Endothelial cell of umbilical vein (primary cell): Measurements from ENCODE around the gene CDX1. TPM values are rescaled to one million over a fixed set of nuclear protein-coding genes. Genes with fewer than 3 reads are reported as not detected.

Source experiments
- BruUV-seq: library from RNA; stranded (reverse); fragments of 400-500 nt; replicated peaks from 2 replicates; lab custom pipeline; 2021; lab: Mats Ljungman, UMichigan
- CTCF ChIA-PET: fragments of 300-600, 350-600 bp; sonication (Branson Sonifier 250); formaldehyde crosslinking; loops from one replicate; lab custom pipeline; 2021; ENCODE audit warnings: antibody characterized with exemption, inconsistent platforms; lab: Charles Lee
- POLR2A ChIA-PET: fragments of 300-600, 350-600 bp; sonication (Branson Sonifier 250); formaldehyde crosslinking; loops from one replicate; lab custom pipeline; 2021; ENCODE audit warnings: antibody characterized with exemption, inconsistent platforms; lab: Charles Lee
- DNase-seq: peaks from one replicate; pipeline ENCODE4 v3.0.0-alpha.2; 2011; ENCODE audit warnings: low read depth, low spot score
- FAIRE-seq: peaks from 2 replicates; lab custom pipeline; 2011; peaks lifted over from hg19 to GRCh38; lab: Jason Lieb, UNC
- H2AFZ ChIP-seq: 2 replicates; pipeline ENCODE4 v1.6.0; 2012; ENCODE audit warnings: low read depth, low read length, control low read depth, inconsistent platforms
- H3K27ac ChIP-seq: 2 replicates; pipeline ENCODE4 v1.5.1; 2011; ENCODE audit warnings: low read depth, mild to moderate bottlenecking, control low read depth, low read length, moderate library complexity; ENCODE audit not compliant: insufficient read depth
- H3K27me3 ChIP-seq, 2 experiments: 2 replicates each; pipeline versions ENCODE4 v1.6.0 to v1.6.1; 2011; ENCODE audit warnings: low read length in 2 of 2, mixed read lengths in 1 of 2; ENCODE audit not compliant: control insufficient read depth in 2 of 2, insufficient read depth in 2 of 2
- H3K36me3 ChIP-seq, 2 experiments: 2 replicates in 1 of 2; 3 replicates in 1 of 2; pipeline ENCODE4 v1.5.1; 2011; ENCODE audit warnings: low read length in 2 of 2, mild to moderate bottlenecking in 1 of 2, moderate library complexity in 1 of 2; ENCODE audit not compliant: control insufficient read depth in 2 of 2, insufficient read depth in 2 of 2; ENCODE audit errors: extremely low read depth in 1 of 2
- H3K4me1 ChIP-seq: 3 replicates; pipeline ENCODE4 v1.5.1; 2011; ENCODE audit warnings: mild to moderate bottlenecking, low read length; ENCODE audit not compliant: control insufficient read depth, insufficient read depth; ENCODE audit errors: extremely low read depth
- H3K4me2 ChIP-seq: 2 replicates; pipeline ENCODE4 v1.6.1; 2011; ENCODE audit warnings: low read length, control low read depth, mixed read lengths; ENCODE audit not compliant: insufficient read depth
- H3K4me3 ChIP-seq, 3 experiments: fragments of 200-600 bp in 1 of 3; sonication (generic), shearing (Covaris generic) in 1 of 3; replicated peaks in 1 of 3; 2 replicates each; pipeline ENCODE4 v1.5.1; 2011 to 2016; ENCODE audit warnings: control low read depth in 3 of 3, low read length in 3 of 3, mild to moderate bottlenecking in 2 of 3, inconsistent platforms in 1 of 3, low read depth in 1 of 3, moderate library complexity in 1 of 3; ENCODE audit not compliant: insufficient read depth in 1 of 3
- H3K79me2 ChIP-seq: 2 replicates; pipeline ENCODE4 v1.6.0; 2012; ENCODE audit warnings: low read length, inconsistent platforms; ENCODE audit not compliant: control insufficient read depth, insufficient read depth
- H3K9ac ChIP-seq: replicated peaks from 2 replicates; pipeline ENCODE3; 2011; ENCODE audit warnings: low read length, control low read depth; ENCODE audit not compliant: insufficient read depth; ENCODE audit errors: extremely low read depth
- H3K9me1 ChIP-seq: replicated peaks from 3 replicates; pipeline ENCODE4 v1.6.0; 2011; ENCODE audit warnings: mild to moderate bottlenecking, low read length; ENCODE audit not compliant: control insufficient read depth, insufficient read depth; ENCODE audit errors: extremely low read depth
- H3K9me3 ChIP-seq: replicated peaks from 2 replicates; pipeline ENCODE4 v1.5.1; 2012; ENCODE audit warnings: low read length, inconsistent platforms; ENCODE audit not compliant: control insufficient read depth, insufficient read depth
- H4K20me1 ChIP-seq: replicated peaks from 2 replicates; pipeline ENCODE3; 2011; ENCODE audit warnings: mild to moderate bottlenecking, low read length; ENCODE audit not compliant: control insufficient read depth, insufficient read depth; ENCODE audit errors: extremely low read depth
- CTCF ChIP-seq, 2 donors: IDR thresholded peaks; 1 replicate in 1 of 2; 2 replicates in 1 of 2; pipeline ENCODE4 v1.5.1; 2011; ENCODE audit warnings: low read length in 2 of 2, mild to moderate bottlenecking in 2 of 2, moderate library complexity in 2 of 2, control low read depth in 1 of 2, inconsistent platforms in 1 of 2, low read depth in 1 of 2; ENCODE audit not compliant: insufficient read depth in 1 of 2; ENCODE audit errors: extremely low read depth in 1 of 2
- EZH2 ChIP-seq: IDR thresholded peaks from 2 replicates; pipeline ENCODE4 v1.6.1; 2012; ENCODE audit warnings: borderline replicate concordance, low read depth, mild to moderate bottlenecking, moderate library complexity, low read length, inconsistent platforms; ENCODE audit not compliant: severe bottlenecking
- FOS ChIP-seq: IDR thresholded peaks from 2 replicates; pipeline ENCODE4 v1.6.1; 2011; ENCODE audit warnings: mild to moderate bottlenecking, low read length, moderate library complexity, borderline replicate concordance; ENCODE audit not compliant: insufficient read depth
- GATA2 ChIP-seq: IDR thresholded peaks from 2 replicates; pipeline ENCODE4 v1.7.0; 2011; ENCODE audit warnings: low read depth, mild to moderate bottlenecking, moderate library complexity, mixed read lengths, low read length; ENCODE audit not compliant: insufficient read length, insufficient read depth
- JUN ChIP-seq: IDR thresholded peaks from 2 replicates; pipeline ENCODE4 v1.6.1; 2011; ENCODE audit warnings: borderline replicate concordance, low read depth; ENCODE audit not compliant: insufficient read length, insufficient read depth
- MAX ChIP-seq: IDR thresholded peaks from 2 replicates; pipeline ENCODE4 v1.6.1; 2011; ENCODE audit not compliant: insufficient read depth, insufficient read length
- MYC ChIP-seq: IDR thresholded peaks from one replicate; pipeline ENCODE4 v1.6.1; 2011; ENCODE audit warnings: mild to moderate bottlenecking, low read depth, low read length
- POLR2A ChIP-seq: IDR thresholded peaks from 2 replicates; pipeline ENCODE4 v1.6.1; 2012; ENCODE audit warnings: low read depth, mild to moderate bottlenecking, control low read depth, low read length
- POLR2AphosphoS5 ChIP-seq: IDR thresholded peaks from 2 replicates; pipeline ENCODE4 v1.6.1; 2012; ENCODE audit warnings: low read depth, mild to moderate bottlenecking, control low read depth, low read length, moderate library complexity; ENCODE audit not compliant: insufficient read depth
- dilution Hi-C: fragments of 300-500 bp; cut with MboI; formaldehyde crosslinking; loops from one replicate; pipeline ENCODE4 v1.15.0; 2019; ENCODE audit warnings: low sequenced_read_pairs; ENCODE audit not compliant: extremely low pct_ligation_motif_present
- intact Hi-C: fragments of 100-400 bp; cut with micrococcal nuclease; formaldehyde crosslinking; loops from one replicate; pipeline ENCODE4 v1.10.0; 2022
- polyA plus RNA-seq, 4 experiments: library from polyadenylated mRNA; depleted of rRNA in 3 of 4; stranded (reverse) in 3 of 4; unstranded in 1 of 4; fragments of >200 nt; gene quantifications; 2 replicates each; pipeline versions ENCODE4 v1.2.1 to v1.2.3, GENCODE V29; 2011 to 2012; ENCODE audit warnings: missing spikeins in 1 of 4
- total RNA-seq: library from RNA; stranded (reverse); gene quantifications from 2 replicates; pipeline ENCODE4 v1.2.3, GENCODE V29; 2021

Gene CDX1
- total and polyA plus RNA-seq, 2 donors (not counting 3 experiments of a cell fraction or from before 2014, with no cell fraction given), result not detected

- no peaks in the 10 kb centered on the region for H3K9me1 ChIP-seq
- H3K4me2 ChIP-seq, result no peak overlapping the region
- H3K36me3 ChIP-seq, result no peaks in the 10 kb centered on the region
- H4K20me1 ChIP-seq, result no peaks in the 10 kb centered on the region
- H3K9ac ChIP-seq, result no peak overlapping the region
- no peak overlapping the region for H3K4me3 ChIP-seq
- ChIA-PET POLR2A (no interaction called here), CTCF (interaction anchor here (2.4 kb wide), 1 partner anchor 282 kb away, joined by 8 read pairs; no protein-coding TSS in a partner anchor)
- DNase-seq, result no peak
- TF ChIP-seq POLR2A, result no peak
- TF ChIP-seq GATA2, result no peak
- TF ChIP-seq MYC, result no peak
- TF ChIP-seq FOS, result no peak
- no peak for TF ChIP-seq EZH2
- no peak for TF ChIP-seq CTCF (IDR thresholded peaks at IDR 0.05; ENCODE audit: extremely low read depth in 1 of 2, insufficient read depth in 1 of 2, low read depth in 1 of 2, low read length in 2 of 2)
- TF ChIP-seq POLR2AphosphoS5, result no peak
- TF ChIP-seq MAX, result no peak
- no peak for TF ChIP-seq JUN
- FAIRE-seq, result no peak
- no peaks in the 10 kb centered on the region for H3K9me3 ChIP-seq
- no TSS peak for BruUV-seq
- peaks cover 9% of the 10 kb centered on the region for H3K4me1 ChIP-seq
- H3K27me3 ChIP-seq, result no peaks in the 10 kb centered on the region
- H3K27ac ChIP-seq, result no peak overlapping the region
- no peak overlapping the region for H2AFZ ChIP-seq
- dilution Hi-C loops, result no loop called here
- intact Hi-C loops, result no loop called here
- H3K79me2 ChIP-seq, result no peaks in the 10 kb centered on the region
These were observed 46.5 kb upstream of the CDX1 start for GRCh38 chr5:150120062-150120441.
